HG02943 (cell line): ENCODE measurements around the gene LEKR1.

Source experiments
- ATAC-seq: cut with Tn5 transposase; IDR thresholded peaks from one replicate; pipeline ENCODE4 v1.9.1; 2021; ENCODE audit warnings: mild to moderate bottlenecking, low read depth, moderate library complexity; ENCODE audit not compliant: unreplicated experiment

The LEKR1 gene

DNA sequence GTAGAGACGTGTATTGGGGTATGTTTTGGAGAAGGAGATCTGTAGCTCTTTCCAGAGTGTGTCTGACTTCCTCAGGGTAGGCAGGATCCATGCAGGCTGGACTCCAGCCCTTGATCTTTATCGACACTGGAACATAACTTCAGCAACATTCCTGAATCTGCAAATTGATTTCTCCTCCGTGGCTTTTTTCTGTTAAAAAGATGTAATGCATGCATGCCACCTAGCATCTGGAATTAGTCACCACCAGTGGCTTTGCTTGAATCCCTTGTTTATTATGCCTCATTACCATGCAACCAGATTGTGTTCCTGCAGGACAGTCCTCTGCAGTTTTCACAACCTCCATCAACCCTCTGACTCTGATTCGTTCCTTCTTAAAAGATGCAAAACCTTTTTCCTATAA, 247.7 kb downstream of the LEKR1 start:
- ATAC-seq: no peak

DNA sequence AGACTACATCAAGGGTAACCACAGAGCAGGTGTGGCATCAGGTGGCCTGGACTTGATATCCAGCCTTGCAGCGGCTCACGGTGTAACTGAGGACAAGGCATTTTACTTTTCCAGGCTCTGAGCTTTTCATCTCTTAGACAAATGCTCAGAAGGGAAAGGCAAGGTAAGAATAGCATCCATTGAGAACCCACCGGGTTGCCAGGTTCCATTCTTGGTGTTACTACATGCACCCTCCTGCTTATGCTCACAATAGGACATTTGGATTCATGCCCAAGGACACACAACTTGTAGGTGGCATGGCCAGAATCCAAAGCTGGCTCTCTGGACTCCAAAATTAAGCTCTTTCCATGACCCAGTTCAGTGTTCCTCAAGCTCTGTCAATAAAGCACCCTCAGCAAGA, 248.3 kb downstream of the LEKR1 start:
- ATAC-seq: no peak

DNA sequence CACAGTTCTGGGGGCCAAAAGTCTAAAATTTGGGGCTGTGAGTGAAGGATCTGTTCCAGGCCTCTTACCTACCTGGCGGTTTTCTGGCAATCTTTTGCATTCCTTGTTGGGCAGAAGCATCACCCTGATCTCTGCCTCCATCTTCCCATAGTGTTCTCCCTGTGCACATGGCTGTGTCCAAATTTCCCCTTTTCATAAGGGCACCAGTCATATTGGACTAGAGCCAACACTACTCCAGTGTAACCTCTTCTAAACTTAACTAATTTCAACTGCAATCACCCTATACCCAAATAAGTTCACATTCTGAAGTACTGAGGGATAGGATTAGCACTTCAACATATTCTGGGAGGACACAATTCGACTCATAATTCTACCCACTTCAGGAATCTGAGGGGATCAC, 248.8 kb downstream of the LEKR1 start:
- ATAC-seq: no peak

DNA sequence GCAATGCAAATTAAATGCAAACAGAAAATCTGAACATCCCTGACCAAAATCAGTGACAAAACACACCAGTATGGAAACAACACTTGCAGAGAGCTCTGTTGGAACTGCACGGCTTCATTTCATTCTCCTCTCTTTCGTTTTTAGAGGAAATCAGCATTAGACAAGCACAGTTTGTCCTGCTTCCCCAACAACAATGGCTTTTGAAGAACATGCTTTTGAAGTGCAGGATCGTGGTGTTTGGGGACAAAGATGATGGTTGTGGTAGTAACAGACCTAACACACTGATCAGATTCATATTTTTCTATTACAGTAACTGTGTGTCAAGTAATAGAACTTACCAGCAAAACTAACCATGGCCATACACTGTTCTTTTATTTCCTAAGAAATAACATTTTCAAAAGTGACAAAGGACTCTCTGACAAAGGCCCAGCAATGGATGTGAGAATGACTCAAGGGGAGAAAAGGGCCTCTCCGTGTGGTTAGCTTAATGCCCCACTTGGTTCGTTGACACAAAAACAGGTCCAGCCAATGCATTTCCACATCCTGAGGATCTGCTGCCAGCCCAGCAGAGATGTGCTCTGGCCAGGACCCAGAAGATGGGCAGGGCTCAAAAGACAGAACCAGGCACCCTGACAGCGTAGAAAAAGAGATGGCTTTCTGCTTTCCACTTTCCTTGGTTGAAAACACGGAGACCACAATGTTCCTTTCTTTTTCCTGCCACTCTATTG, 249.7 kb downstream of the LEKR1 start:
- no peak for ATAC-seq

DNA sequence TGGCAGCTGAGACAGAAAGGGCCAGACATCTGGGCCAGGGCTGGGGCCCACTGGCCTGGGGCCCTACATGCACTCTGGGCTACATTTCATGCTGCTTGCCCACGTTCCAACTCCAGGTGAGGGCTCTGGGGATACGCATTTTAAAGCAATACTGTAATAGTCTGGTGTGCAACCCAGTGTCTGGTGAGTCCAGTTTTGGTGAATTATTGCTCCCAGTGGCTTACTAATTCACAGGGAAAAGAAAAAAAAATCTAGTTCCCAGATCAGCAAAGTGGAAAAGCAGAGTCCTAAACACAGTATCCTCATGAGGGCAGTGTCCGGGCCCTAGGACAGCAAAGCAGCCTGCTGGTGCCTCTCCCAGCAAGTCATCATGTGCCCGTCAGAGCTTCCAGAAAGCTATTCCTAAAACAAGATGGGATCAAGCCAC, 251.4 kb downstream of the LEKR1 start:
- no peak for ATAC-seq

DNA sequence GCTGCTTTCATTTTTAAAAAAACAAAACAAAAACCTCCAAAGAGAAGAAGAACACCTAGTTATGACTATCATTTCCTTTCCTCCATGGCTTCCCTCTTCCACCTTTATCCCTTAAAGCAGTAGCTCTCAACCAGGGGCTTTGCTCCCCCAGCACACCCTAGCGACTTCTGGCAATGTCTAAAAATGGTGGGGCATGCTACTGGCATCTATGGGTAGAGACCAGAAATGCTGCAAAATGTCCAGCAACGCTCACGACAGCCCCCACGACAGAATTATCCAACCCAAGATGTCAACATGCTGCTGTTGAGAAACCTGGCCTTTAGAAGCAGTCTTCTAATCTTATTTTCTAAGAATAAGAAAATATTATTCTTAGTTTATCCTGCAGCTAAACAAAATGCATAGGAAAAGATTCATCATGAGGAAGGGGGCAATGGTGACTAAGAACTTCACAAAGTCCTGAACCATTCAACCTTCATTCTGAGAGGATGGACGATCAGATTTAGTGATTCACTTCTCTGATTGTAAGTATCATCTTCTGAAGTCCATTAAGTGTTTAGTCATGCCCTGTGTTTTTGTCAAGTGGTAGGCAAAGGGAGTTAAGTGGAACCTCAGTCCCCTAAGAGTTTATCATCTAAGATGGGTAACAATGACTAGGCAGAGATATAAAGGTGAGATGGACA, 252.1 kb downstream of the LEKR1 start:
- no peak for ATAC-seq

DNA sequence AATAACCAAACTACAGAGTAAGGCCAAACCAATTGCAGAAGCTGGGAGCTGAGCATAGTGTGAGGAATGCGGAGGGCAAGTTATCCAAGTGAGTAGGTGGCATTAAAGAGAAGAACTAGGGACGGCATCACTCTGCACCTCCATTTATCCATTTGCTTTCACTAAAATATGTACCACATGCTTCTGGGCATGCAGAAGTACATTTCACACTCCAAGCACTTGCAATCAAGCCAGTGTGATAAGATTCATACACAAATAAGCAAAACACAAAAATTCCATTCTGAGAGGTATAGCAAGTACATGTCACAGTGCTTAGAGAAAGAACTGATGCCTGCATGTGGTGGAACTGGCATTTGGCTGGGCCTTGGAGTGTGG, 252.6 kb downstream of the LEKR1 start:
- no peak for ATAC-seq

DNA sequence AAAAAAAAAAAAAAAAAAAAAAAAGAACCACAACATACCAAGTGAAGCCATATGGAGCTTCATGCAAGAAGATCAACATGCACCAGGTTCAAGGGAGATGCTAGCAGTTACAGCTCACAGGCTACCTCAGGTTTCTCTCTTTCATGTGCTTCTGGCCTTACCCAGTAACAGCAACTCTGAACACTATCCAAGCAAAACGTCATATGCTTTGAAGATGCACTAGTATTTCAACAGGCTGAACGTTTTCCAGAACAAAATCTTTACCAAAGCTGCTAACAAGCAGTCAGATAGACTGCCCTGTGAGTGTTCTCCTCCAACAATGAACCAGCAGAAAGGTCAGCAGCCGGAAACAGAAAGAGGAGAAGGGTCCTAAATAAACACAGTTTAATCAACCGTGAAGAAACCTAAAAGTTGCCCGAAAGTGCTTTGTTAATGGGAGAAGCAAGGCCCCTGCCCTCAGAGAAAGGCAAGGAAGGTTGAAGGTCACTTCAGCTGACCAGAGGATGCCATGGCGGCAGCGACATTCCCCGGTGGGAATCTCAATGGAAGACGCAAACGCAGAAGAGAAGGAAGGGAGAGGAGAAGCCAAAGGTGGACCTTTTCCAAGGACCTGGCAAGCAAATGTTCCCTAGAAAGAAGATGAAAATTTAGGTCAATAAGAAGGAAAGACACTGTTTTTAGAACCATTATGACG, 253.7 kb downstream of the LEKR1 start:
- ATAC-seq: no peak

DNA sequence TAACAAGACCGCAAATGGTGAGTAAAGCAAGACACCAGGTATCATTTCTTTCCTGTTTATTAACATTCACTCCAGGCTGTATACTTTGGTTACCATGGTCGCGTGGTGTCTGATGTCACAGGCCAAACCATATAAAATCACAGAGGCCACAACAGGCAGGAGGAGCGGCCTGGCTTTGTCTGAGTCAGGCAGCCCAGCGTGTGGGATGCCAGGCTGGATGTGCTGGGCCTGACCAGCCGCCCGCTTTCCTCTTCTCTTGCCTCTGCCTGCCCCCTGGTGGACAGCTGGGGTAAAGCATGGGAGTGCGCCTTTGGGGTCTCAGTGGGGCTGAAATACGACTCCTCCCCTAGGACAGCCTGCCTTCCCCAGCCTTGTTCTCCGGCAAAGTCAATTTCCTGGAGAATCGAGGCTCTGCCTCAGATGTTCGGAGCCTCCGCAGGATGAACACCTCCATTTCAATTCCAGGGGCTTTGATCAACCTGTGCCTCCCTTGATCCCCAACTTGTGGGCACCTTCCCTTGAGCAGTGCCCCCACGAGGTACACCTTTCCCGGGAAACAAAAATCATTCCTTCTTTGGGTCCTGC, 255.6 kb downstream of the LEKR1 start:
- ATAC-seq: peak; percentile 80

DNA sequence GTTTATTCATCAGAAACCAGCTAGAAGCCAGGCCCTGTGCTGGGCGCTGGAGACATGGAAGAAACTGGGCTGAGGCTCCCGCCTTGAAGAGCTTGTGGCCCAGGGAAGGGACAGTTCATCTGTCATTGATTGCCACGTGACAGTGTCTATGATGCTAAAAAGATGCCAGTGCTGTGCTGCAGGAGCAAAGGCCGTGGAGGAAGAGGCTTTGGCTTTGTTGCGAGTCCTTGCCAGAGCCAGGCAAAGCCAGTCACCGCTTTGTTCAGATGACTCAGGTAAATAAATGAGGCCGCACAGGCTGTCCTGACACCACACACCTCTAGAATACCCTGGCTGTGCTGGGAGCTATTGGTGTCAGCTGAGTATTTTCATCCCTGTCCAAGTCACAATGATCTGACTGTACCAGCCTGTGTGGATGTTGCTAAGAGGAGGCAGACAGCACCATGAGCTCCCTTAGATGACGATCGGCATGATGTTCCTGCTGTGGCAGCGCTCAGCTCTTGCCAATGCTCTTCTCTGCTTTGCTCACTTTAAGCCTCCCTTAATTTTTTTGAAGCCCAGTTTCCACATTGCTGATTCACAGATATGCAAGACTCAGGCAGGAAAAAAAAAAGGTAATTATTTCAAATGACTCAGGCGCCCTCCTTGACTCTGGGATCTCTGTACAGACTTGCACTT, 256.3 kb downstream of the LEKR1 start:
- ATAC-seq: no peak

DNA sequence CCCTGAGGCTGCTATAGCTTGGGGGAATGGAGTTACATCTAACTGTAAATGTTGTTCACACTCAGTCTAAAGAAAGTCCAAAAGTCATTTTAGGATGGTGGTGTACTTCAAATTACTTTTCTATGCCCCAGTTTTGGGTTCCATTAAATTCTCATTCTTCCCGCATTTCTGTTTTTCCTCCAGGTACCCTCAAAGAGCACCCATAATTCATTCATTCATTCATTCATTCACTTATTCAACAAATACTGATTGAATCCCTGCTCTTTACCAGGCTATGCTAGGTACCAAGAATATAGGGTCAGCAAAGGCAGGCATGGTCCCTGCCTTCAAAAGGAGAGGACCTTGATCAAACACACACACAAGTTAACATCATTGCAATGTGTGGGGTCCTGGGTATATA, 257.7 kb downstream of the LEKR1 start:
- ATAC-seq: no peak

DNA sequence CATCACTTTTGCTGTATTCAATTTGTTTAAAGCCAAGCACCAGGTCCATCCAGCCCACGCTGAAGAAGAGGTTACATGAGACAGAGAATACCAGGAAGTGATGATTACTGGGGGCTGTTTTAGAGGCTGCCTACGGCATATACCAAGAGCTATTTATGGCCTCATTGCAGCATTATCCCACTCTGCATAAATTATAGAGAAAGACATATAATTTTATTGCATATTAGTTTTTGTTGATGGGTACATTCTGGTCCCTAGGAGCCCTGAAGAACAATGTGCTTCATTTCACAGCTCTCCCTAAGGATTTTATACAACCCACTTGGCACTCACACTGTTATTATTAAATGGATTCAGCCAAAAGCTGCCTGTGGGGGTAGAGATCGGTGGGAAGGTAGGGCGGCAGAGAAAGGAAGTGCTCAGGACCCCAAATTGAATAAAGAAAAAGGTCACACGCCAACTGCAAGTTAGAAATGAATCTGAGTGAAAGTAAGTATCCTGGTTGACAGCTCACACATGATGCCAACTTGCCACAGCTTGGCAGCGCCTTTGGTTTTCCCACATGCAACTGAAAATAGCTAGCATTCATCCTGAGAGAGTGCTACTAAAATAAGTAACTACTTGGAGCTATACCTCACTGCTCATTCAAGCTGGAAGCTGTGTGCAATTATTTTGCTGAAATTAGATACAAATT, 260.1 kb downstream of the LEKR1 start:
- no peak for ATAC-seq

DNA sequence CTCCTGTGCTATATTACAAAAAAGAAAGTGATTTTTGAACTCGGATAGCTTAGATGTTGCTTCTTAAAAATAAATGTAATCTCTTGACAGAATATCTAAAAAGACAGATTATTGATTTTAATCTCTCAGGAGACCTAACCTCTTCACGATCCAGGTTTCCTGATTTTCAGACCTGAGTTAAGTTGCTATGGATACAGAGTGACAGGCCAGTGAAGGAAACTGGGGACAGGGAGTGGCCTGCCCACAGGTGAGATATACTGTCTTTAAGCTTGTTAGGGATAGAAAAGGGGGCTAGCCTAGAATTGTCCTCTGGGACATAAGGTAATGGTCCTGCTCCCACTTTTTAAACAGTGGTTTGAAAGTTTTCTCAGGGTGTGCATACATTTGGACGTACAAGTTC, 260.6 kb downstream of the LEKR1 start:
- no peak for ATAC-seq

DNA sequence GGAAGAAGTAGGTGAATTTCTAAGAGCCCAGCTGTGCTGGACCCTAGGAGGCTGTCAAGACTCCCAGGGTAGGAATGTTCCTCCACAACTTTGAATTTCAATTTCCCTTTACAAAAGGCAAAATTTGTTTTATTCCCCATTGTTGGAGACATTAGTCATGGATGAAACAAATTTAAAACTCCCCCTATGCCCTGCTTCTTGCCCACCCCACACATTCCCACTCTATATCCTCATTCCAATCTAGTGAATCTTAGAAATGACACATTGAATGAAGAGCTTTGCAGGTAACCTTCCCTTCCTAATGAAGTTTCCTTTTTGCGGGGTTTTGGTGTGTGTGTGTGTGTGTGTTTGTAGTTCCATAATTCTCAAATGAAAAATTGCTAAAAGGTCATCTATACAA, 261.2 kb downstream of the LEKR1 start:
- ATAC-seq: no peak

DNA sequence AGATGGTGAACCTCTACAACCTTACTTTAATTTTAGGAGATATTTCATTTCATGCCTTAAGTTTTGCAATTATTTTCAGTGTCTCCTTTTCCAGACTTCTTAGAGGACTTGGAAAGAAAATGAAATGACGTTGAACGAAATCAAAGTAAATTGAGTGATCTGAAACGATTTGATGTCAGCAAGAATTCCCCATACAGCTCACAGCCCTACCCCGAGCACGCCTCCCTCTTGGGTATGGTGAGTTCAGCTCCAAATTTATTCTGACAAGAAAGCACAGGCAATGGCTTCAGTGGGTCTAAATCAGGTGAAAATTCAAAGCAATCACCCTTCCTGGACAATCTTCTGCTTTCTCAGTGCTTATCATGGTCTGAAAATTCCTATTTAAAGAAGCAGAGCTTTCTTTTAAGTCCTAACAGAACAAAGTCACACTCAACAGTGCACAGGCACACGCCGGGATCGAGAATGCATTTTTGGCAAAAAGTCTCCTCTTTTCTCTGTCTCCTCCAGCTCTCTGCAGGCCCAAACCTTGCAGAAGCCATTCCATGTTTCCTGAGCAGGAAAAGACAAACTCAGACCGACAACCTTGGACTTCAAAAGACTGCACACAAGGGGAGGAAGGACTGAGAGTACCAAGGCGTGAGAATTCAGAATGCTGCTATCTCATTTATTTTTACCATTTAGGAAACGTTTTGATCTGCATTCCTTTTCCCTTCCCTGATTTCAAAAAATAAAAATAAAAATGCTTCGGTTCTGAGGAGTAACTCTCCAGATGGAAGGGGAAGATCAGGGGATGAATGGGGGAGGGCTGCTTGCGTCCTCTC, 261.8 kb downstream of the LEKR1 start:
- ATAC-seq: peak; percentile 0

DNA sequence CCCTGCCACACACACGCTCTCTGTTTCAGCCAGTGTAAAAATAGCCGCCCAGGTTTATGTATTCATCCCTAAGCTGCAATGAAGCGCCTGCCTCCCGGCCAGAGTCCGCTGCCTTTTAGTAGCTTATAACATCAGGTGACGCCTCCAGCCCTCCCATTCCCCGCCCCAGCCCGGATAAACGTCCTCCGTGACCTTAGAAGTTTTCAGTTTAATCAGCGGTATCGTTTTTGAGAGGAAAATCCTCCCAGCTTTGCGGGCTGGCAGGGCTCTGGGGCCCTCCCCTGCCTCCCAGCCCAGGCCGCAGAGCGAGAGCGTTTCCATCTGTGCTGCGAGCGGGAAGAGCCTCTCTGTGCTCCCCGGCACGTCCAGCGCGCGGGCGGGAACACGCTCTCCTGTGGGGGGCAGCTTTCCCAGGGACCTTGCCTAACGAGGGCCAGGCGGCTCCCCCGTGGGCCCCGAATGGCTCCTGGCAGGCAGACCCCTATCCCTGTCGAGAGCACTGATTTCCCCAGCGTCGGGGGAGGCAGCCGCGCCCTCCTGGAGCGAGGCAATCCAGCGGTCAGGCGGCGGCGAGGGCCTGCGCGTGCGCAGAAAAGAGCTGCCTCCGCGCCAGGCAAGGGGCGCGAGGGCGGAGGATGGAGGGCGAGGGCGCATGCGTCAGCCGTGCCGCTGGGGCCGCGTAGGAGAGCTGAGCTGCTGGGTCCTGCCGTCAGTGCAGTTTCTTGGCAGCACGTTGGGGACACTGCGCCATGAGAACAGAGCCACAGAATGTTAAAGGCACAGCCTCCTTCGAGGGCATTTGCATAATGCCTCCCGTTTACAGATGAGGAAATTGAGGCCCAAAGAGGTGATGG, 262.7 kb downstream of the LEKR1 start:
- ATAC-seq: peak; percentile 72

DNA sequence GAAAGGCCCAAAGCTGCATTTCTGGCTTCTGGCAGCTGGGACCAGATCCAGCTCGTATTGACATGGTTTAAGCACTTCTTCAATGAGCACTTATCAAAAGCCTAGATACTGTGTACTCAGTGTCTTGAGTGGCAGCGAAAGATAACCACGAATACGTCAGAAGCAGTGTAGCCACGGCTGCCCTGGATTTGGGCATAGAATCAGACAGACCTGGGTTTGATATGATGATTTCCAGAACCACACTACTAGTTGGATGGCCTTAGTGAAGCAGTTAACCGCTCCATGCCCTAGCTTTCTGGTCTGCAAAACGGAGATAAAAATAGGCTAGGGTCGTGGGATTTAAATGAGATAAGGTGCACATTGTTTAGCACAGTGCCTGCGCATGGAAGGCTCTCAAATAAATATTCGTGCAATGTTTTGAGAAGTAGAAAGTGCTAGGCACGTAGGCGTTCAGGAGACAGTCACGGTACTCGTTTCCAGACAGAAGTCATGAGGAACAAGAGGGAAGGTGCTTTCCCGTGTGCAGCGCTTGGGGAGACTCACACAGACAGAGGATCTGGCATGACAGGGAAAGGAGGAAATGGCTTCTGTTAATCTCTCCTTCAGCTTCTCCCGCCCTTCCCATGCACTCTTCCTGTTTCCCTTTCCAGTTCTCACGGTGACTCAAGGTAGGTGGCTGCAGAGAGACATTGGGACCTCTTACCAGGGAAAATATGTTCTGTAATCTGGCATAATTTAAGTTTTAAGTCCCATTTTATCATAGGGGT, 263.5 kb downstream of the LEKR1 start:
- peak; percentile 14 for ATAC-seq
